ENCODE data around the gene FAM193B.
"Not testable (repeated sequence)": the region's sequence is repeated elsewhere in the genome, so short reads cannot be mapped to it uniquely, and the experiment has no call there.

Gene FAM193B

DNA sequence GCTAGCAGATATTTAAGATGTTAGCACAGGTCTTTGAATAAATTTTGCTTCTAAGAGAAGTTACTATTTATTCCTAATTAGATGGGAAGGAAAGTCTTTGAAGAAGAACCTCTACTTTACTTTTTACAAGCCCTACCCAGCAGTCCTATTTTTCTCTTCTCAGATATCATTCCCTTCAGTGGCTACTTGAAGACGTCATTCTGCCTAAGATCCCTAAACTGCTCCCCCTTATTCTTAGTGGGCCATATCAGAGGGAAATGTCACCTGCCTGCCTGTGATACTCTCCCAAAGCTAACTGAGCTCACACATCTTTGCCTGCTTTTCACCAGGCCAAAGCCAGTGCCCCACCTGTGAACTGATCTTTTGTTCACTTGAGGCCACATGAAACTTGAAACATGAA is 21.1 kb upstream of the FAM193B start:
- DNase-seq, result no peak

DNA sequence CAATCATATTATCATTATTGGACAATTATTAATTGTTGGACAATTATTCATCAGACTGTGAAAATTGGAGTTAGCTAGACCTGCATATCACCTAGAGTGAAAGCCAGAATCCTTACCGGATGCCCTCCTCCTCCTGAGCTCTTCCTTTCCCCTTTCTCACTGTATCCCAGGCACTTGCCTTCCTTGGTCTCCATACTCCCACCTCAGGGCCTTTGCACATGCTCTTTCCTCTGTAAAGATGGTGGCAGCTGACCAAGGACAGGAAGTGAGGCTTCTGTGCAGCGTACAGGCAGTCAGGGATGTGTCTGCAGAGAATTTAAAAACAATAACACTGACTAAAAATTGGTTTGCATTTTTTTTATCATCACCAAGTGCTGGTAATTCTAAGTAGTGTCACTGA is 15.5 kb upstream of the FAM193B start:
- DNase-seq, result no peak

DNA sequence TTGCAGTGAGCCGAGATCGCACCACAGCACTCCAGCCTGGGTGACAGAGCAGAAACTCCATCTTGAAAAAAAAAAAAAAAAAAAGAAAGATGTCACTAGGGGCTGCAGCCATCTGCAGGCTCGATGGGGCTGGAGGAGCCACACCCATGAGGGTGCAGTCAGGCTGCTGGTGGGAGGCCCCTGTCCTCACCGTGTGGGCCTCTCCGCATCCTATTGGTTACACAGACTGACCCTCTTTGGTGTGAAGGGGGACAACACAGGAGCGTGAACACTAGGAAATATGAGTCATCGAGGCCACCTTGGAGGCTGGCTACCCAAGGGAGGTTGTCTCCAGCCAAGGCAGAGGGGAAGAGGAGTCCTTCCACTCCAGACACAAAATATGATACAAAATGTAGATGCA is 14.0 kb upstream of the FAM193B start:
- no peak for DNase-seq

DNA sequence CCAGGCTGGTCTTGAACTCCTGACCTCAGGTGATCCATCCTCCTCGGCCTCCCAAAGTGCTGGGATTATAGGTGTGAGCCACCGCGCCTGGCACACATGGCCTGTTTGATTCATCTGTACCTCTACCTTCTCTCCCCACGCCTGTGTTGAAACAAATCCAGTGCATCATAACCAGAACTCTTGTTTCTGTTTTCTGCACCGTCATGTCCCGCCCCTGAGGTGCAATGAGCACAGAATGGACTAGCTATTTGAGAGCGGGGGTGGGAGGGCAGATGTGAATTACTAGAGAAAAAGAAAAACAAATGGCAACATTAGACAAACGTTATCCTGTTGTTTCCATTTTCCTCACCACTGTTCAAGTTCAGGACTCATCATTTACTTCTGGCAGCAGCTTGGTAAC is 10.7 kb upstream of the FAM193B start:
- no peak for DNase-seq

DNA sequence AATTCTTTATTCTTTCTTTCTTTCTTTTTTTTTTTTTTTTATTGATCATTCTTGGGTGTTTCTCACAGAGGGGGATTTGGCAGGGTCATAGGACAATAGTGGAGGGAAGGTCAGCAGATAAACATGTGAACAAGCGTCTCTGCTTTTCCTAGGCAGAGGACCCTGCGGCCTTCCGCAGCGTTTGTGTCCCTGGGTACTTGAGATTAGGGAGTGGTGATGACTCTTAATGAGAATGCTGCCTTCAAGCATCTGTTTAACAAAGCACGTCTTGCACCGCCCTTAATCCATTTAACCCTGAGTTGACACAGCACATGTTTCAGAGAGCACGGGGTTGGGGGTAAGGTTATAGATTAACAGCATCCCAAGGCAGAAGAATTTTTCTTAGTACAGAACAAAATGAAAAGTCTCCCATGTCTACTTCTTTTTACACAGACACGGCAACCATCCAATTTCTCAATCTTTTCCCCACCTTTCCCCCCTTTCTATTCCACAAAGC is 5.1 kb upstream of the FAM193B start:
- not testable (repeated sequence) for DNase-seq

DNA sequence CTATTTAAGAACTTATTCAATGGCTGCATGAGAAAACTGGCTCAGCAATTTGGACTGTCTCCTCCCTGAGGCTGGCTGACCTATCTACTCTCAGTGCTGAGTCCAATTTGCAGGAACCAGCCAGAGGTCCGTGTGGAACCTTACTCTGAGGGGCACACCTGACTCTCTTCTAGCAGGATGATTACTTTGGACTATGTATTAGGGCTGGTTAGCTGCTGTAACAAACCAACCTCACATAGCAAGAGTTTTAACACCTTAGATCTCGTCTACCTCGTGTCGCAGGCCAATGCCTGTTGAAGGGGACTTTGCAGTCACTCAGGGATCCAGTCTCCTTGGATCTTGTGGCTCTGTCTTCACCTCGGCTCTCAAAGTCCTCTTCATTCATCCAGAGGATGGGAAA is 3.4 kb upstream of the FAM193B start:
- DNase-seq, result no peak

DNA sequence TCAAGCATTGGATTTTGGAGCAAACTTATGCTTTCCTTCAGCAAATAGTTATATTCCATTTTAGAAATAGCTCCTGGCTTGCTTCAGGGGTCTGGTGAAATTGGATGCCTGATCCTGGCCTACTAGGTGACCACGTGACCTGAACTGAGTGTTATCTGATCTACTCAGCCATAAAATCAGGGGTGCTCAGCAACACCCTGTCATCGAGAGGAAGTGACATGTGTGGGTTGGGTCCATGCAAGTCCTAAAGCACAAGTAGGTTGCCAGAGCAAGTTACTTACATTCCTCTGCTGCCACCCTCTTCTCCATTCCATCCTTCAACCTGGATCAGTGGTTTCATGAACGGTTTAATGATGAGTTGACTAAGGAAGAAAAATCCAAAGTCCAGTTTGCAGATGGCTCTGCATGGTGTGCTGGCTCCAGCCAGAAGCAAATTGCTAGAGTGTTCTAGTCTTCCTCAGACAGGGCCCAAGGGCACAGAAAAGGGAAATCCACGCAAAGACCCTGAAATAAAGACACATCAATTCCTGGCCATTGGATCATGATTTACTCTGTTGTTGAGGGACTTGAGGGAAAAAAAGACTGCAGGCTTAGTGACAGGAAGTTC is 2.8 kb upstream of the FAM193B start:
- DNase-seq, result peak; percentile 47

DNA sequence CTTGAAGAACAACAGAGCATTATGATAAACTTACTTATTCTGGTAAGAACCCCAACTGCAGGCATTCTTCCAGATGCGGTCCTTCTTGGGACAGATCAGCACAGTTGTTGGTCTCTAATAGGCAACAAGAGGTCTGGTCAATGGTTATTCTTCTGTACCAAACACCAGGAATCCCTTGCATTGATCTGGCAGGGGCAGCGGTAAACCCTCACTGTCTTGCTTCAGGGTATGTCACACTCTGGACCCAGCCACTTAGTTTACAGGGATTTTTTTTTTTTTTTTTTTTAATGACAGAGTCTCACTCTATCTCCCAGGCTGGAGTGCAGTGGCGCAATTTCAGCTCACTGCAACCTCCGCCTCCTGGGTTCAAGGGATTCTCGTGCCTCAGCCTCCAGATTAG is 1.3 kb upstream of the FAM193B start:
- no peak for DNase-seq

DNA sequence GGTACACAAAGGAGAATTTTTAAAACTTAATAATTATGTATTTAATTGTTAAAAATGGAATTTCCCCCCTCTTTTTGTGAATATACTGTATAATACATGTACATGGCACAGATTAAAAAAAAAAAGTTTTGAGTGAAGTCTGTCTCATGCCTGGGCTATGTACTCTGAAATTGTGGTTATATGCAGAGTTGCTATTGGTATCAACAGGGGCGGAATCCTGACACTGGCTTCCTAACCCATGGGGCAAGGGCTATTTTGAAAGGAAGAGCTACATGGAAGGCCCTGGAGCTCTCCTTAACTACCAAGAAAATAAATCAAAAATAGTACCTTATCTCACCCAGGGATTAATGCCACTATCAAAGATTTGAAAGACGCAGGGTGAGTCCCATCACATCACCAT is 865 bp upstream of the FAM193B start:
- no peak for DNase-seq

DNA sequence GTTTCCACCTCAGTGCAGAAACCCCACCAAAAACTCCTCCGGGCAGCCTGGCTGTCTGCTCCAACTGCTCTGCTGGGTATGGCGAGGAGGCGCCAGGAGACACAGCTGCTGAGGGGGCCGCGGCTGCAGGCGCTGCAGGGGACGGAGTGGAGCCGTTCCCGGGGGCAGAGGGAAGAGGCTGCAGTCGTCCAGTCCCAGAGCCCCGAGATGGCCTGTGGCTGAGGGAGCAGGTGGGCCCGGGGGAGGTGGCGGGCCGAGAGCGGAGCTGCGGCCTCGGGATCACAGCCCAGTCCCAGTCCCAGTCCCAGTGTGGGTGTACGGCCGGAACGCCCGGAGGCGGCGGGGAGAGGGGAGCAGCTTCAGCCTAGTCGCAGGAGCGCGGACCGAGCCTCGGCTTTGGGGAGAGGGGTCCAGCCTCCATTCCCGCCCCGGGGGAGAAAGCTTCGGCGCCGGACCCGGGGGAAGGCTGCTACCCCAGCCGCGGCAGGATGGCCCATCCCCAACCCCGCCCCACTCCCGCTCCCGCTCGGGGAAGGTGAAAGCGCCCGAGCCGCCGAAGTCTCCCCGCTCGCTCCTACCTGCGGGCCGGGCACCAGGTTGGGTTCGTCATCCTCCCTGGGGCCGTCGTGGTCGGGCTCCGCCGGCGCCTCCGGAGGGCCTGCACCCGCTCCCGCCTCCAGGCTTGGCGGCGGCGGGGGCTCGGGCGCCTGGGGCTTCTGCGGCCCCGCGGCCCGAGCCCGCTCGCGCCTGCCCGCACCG is 513 bp downstream of the FAM193B start:
- DNase-seq, result no peak

DNA sequence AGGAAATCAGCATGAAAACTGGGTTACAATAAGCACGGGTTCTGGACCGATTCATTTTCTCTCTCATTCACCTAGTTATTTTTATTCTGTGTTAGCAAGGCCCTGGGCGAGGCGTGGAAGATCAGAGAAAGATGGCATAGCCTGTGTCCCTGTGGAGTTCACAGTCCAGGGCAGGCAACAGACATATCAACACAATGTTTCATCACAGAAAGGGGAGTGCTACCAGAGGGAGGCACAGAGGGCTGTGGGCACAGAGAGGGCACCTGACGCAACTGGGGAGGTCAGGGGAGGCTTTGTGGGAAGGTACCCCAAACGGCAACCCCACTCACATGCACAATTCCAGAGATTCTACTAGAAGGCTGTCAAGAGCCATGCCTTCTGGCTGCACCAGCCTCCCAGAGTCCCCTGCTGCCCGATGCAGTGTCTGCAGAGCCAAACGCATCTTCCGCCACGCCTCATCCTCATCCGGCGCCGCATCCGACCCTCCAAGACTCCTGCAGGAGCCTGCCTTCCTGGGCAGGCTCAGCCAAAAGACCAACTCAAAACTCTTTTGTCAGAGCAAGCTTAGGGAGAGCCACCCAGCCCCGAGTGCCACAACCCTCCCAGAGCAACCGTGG is 1.4 kb downstream of the FAM193B start:
- no peak for DNase-seq

DNA sequence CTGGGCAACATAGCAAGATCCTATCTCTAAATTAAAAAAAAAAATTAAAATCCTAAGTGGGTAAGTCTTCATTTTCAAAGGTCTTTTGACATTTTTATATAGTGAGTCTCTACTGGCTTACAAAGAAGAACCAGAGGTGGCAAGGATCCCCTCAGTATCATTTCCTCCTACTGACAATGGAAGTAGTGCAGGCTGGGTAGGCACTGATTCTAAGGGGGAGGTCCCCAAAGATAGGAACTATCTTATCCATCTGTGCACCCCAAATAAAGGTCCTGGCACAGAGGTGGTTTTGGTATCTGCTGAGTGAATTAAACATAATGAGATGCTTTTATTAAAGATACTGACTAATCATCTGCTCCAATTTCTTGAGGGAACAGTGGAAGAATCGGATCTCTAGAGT is 4.2 kb downstream of the FAM193B start:
- DNase-seq, result no peak

DNA sequence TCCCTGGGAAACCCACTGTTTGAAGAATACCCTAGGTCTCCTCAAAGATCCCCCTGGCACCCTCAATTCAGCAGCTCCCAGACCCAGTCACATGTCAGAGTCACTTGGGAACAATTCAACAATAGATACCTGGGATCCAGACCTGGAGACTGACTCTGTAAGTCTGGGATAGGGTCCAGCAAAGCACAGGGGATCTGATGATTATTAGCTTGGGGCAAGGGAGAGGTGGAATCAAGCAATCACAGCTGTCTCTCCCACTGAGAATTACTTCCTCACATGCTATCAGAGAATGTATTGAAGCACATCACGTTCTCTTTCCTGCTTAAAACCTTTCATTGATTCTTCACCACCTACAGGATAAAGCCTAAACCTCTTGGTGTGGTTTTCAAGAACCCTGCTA is 5.9 kb downstream of the FAM193B start:
- no peak for DNase-seq

DNA sequence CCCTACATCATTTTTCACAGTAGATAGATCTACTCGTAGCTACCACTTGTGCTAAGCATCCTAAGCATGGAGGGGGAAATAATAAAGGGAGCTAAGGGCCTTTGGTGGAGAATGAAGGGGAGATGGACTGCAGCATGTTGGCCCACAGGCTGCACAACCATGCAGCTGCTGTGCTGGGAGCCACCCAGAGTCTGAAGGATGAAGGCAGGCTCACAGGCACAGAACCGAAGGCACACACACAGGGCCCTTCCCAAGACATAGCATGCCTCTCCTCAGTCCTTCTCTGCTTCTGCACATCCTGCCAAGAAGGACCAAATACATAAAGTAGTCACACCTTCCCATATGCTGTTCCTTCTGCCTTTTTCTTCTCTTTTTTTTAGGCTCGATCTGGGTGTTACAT is 6.6 kb downstream of the FAM193B start:
- DNase-seq, result no peak

DNA sequence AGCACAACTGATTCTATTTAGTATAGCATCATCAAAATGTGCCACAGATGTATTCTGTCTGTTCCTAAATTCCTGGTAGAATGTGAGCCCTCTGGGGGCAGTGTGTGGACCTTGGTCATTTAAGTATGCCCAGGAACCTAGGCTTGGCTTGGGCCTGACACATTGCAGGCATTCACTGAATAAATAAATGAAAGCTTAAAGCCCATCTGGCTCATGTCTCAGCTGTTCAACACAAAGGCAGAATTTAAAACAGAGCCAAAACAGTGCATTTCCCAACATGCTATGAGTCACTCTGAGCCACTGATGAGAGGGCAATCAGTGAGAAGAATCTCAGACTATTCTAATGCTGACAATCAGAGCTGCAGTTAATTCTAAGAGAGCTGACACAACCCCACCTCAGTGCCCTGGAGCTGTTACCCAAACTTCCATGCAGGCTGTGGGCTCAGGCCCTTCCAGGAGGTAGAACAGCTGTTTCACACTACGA is 8.1 kb downstream of the FAM193B start:
- DNase-seq, result no peak

DNA sequence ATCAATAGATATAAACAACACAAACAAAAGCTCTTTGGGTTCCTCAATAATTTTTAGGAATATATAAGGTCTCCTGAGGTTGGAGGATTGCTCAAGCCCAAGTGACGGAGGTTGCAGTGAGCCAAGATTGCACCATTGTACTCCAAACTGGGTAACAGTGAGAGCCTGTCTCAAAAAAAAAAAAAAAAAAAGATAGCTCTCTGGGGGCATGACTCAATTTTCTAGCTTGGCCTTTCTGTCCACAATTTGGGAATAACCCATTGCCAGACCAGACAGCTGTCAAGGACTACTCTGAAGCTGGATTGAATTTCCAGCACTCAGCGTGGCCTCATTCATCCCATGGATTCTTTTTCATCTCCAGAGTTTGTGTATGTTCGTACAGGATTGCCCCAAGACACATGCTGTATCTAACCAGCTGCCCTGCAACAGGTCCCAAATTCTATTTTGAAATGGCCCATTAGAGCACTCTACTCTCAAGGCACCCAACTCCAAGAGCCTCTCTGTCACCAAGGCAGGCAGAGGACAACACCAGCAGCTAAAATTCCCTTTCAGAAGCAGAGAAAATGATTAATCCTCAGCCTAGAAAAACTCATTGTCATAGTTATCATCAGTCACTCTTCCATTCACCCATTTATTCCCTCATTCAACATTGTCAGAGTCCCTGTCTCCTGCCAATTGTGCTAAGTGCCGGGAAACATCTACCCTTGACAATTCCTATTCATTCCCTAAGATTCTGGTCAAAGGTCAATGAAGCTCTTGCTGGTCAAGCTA is 8.7 kb downstream of the FAM193B start:
- DNase-seq, result no peak

DNA sequence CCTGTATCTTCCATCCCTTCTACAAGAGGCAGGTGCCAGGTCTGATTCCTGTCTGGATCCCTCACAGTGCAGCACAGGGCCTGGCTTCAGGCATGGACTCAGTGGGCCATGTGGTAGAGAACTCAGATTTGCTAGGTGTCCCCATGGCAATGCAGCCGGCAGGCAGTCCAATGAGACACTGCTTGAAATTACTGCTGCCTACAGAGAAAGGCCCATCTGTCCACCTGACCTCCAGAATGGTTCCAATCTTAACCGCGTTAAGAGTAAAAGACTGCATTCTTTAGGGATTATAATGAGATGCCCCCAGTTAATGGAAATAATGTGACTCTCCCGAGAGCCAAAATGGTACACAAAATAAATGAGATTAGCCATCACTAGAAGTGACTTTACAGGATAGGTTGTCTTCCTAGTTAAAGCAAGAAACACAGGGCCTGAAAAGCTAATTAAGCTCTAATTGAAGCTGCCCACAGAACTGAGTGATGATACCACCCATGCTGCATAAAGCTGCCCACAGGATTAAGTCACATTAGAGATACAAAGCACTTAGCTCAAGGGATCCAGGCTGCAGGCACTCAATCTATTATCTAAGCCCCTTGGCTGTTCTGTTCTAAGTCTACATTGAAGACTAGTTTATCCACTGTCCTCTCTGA is 11.4 kb downstream of the FAM193B start:
- DNase-seq, result no peak

DNA sequence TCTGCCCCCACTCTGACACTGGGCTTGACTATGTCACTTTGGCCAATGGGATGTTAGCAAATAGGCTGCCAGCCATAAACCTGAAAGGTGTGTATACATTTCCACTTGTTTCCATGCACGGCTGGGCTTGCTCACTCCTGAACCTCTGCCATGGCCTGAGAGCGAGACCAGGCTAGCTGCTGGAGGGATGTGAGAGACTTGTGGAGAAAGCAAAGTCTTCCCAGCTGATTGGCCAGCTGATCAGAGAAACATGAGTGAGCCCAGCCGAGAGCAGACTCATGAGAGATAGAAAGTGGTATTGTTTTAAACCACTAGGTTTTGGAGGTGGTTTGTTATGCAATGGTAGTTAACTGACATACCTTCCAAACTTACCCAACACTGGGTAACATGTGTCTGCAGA is 13.9 kb downstream of the FAM193B start:
- no peak for DNase-seq

DNA sequence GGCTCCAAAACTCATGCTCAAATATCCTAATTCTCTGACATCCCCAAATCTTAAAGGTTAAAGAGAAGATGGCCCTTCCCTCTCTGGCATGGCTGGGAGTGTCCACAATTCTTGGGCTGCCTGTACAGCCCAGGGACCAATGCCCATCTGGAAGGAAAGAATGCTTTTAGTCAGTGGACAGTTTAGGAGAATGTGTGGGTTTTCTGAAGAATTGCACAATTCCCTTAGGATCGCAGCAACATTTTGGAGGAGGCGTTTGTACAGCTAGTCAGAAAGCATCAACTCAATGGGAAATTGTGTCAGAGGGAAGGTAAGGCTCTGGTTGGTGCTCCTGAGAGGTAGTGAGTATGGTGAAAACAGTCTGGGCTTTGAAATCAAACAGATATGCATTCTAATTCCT is 15.0 kb downstream of the FAM193B start:
- DNase-seq, result no peak

DNA sequence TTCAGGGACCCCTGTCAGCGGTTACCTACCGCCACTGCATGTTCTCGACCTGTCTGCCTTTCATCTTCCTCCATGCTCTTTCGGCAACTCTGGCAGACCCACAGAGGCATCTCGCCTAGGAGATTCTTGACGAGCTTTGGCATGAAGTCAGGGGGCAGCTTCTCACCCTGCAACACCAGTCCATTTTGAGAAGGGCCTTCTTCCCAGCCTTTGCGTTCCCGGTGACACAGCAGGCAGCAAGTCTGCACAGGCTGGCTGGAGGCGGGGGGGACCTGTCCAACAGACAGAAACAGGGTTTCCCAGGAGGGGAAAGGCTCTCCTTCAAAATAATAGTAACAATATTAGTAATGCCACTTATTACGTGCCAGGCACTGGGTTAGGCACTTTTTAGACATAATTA is 15.5 kb downstream of the FAM193B start:
- DNase-seq, result no peak

DNA sequence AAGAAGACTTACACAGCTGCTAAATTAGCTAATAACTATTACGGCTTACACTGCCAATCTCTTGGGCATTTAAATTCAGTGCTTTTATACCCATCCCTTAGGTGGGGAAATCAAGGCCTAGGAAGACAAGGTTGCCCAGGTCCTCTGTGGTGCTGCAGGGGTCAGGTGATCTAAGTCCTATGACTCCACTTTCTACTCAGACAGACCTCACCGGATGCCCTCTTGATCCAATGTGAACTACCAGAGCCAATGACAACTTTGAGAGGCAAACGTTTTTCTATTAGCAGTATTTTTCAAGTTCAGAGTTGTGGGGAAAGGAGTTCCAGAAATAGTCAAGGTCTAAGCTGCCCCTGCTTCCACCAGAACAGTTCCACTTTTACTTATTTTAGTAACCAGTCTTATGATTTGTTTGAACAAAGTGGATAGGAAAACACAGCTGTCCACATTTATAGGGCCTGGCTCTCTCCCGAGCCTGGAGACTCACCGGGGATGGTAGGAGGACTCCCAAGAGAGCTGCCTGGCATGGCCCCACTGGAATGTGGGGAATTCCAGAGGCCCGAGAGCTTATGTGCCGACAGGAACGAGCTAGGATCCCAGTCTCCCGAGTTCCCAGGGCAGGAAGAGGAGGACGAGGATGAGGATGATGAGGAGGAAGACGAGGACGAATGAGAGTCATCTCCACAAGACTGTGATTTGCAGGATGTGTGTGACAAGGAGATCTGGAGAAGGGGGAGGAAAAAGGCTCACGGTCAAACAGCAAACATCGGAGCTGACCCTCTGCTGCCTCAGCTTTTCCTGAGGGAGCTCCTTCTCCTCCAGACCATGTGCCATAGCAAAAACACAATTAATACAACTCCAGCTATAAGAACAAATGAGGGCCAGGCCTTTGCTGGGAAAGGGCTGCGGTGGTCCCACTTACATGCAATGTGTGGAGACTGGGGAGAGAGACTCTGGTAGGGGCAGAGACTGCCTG is 16.7 kb downstream of the FAM193B start:
- DNase-seq, result no peak

DNA sequence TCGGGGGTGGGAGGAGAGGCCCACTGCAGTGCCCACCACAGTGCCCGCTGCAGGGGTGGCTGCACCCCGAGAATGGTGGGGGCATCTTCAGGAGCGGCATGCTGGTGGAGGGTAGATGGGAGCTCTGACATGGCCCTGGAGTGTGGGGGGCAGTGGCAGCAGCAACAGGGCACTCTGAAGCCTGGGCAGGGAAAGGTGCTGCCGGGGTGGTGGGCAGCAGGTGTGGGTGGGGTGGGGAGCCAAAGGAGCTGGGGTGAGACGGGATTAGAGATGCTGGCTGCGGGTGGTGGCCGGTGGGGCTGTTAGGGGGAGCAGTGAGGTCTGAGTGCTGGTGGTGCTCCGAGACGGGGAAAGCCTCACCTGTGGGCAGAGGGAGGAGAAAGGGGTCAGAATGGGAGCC is 18.0 kb downstream of the FAM193B start:
- no peak for DNase-seq
